Psoas muscle (tissue), 8 donors: ENCODE data around the gene AHSP. TPM values are rescaled to one million over a fixed set of nuclear protein-coding genes. Genes with fewer than 3 reads are reported as not detected.

ENCODE experiments used
- ATAC-seq, 4 donors: fragments of 200-7000 bp; cut with Tn5 transposase; one replicate each; pipeline ENCODE4 v1.9.1; 2020; ENCODE audit warnings: moderate library complexity in 3 of 4, mild to moderate bottlenecking in 2 of 4
- DNase-seq, 2 donors: peaks; one replicate each; pipeline ENCODE4 v3.0.0-alpha.2; 2020
- H3K27ac ChIP-seq: fragments of 200-600 bp; one replicate; pipeline ENCODE4 v1.8.0; 2022
- H3K27me3 ChIP-seq, 3 donors: fragments of 200-600 bp in 1 of 3; one replicate each; pipeline versions ENCODE4 v1.6.1 to v1.8.0; 2013 to 2022; ENCODE audit warnings: low read length in 2 of 3, mild to moderate bottlenecking in 2 of 3, moderate library complexity in 1 of 3; ENCODE audit not compliant: insufficient read depth in 3 of 3
- H3K36me3 ChIP-seq, 2 donors: fragments of 200-600 bp in 1 of 2; one replicate each; pipeline versions ENCODE4 v1.6.1 to v1.8.0; 2013 to 2022; ENCODE audit warnings: low read depth in 1 of 2, mild to moderate bottlenecking in 1 of 2, moderate library complexity in 1 of 2; ENCODE audit not compliant: insufficient read depth in 1 of 2
- H3K4me1 ChIP-seq: fragments of 200-600 bp; one replicate; pipeline ENCODE4 v1.8.0; 2022
- H3K4me3 ChIP-seq: fragments of 200-600 bp; one replicate; pipeline ENCODE4 v1.8.0; 2022; ENCODE audit warnings: mild to moderate bottlenecking
- H3K9me3 ChIP-seq: fragments of 200-600 bp; one replicate; pipeline ENCODE4 v1.8.0; 2022
- CTCF ChIP-seq: fragments of 200-600 bp; IDR thresholded peaks from one replicate; pipeline ENCODE4 v1.8.0; 2022; ENCODE audit warnings: antibody characterized with exemption
- WGBS, 3 donors: extraction: QIAGEN DNeasy Blood & Tissue Kit; methylation state at CpG; one replicate each; pipeline versions ENCODE4 v1.1.6 to v1.1.7; 2013; 5-methylcytosine and 5-hydroxymethylcytosine counted together
- intact Hi-C, 2 donors: fragments of 100-400 bp; cut with DNase I; formaldehyde crosslinking; loops; one replicate each; pipeline versions ENCODE4 v1.11.0 to v1.14.2; 2022
- polyA plus RNA-seq, 3 donors: library from polyadenylated mRNA; stranded (reverse); fragments of 200-250 nt; gene quantifications; one replicate each; pipeline ENCODE4 v1.2.3, GENCODE V29; 2013
- total RNA-seq, 4 donors: library from RNA; stranded (reverse); fragmentation: NEBNext Ultra II Directional in 2 of 4; extraction: Animal tissue kit (Norgen Biotek cat#: 25700) in 2 of 4; gene quantifications; one replicate each; pipeline versions ENCODE4 v1.2.1 to v1.2.4, GENCODE V29; 2021 to 2023
- donor health status: healthy with polysubstance abuse.
- donor health status: DM: no; HTN: no; CAD: no; lungs with moderate emphysema.
- donor health status: Bipolar disorder and iron deficiency.
- donor health status: healthy.
- donor health status: DM: yes; HTN: yes; CAD: no.
- donor health status: DM: no; HTN: no; CAD: no.
- donor health status: DM: no; HTN: no; CAD: no.
- donor health status: DM: yes; HTN: yes; CAD: no.

The AHSP gene
- total and polyA plus RNA-seq, 7 donors, result 3.5 TPM; not detected in 6

- peaks cover 12% of the 10 kb centered on the region for H3K9me3 ChIP-seq
- 60 to 74% (median 64%) methylated on average over 1 of the region's 1 CpG for WGBS, 3 donors
- H3K27me3 ChIP-seq, result no peaks in the 10 kb centered on the region
- no peaks in the 10 kb centered on the region for H3K36me3 ChIP-seq
- DNase-seq, result no peak
- H3K27ac ChIP-seq, result no peak overlapping the region
- no peak for TF ChIP-seq CTCF
- intact Hi-C loops, result no loop called here
- H3K4me3 ChIP-seq, result no peak overlapping the region
- no peak for ATAC-seq
- no peaks in the 10 kb centered on the region for H3K4me1 ChIP-seq
Observed at GRCh38 chr16:31577411-31577810, 49.7 kb downstream of the AHSP start.

Other genes starting within 250 kb of the AHSP start
- gene ITGAX, start 172.7 kb upstream of the AHSP start, total RNA-seq, result 1 to 10 TPM; 1.7 to 2.6 (median 2.1) TPM
- under 1 TPM; 0.34 to 0.70 (median 0.39) TPM for gene ITGAX, start 172.7 kb upstream of the AHSP start, polyA plus RNA-seq
- gene ITGAD, start 134.6 kb upstream of the AHSP start, total RNA-seq, result under 1 TPM in 2 of 4 donors, not detected in 2; 0.07 to 0.42 TPM
- under 1 TPM in 2 of 3 donors, not detected in 1; 0.01 to 0.05 TPM for gene ITGAD, start 134.6 kb upstream of the AHSP start, polyA plus RNA-seq
- gene COX6A2, start 99.5 kb upstream of the AHSP start, total RNA-seq, result 1,000 to 10,000 TPM; 1,027 to 1,232 (median 1,156) TPM
- 1,000 to 10,000 TPM; 1,633 to 3,792 (median 3,386) TPM for gene COX6A2, start 99.5 kb upstream of the AHSP start, polyA plus RNA-seq
- gene ZNF843, start 85.1 kb upstream of the AHSP start, total RNA-seq, result 1 to 10 TPM in 1 of 4 donors, under 1 TPM in 3; 0.32 to 1.8 (median 0.93) TPM
- 1 to 10 TPM in 1 of 3 donors, under 1 TPM in 2; 0.17 to 1.5 (median 0.30) TPM for gene ZNF843, start 85.1 kb upstream of the AHSP start, polyA plus RNA-seq
- gene ARMC5, start 68.4 kb upstream of the AHSP start, total RNA-seq, result 10 to 100 TPM; 10.1 to 18.7 (median 13.1) TPM
- gene ARMC5, start 68.4 kb upstream of the AHSP start, polyA plus RNA-seq, result 10 to 100 TPM in 1 of 3 donors, 1 to 10 TPM in 2; 6.5 to 11.7 (median 8.5) TPM
- gene TGFB1I1, start 55.7 kb upstream of the AHSP start, total RNA-seq, result 10 to 100 TPM in 1 of 4 donors, 1 to 10 TPM in 3; 8.3 to 11.5 (median 8.7) TPM
- 1 to 10 TPM; 4.5 to 7.0 (median 5.0) TPM for gene TGFB1I1, start 55.7 kb upstream of the AHSP start, polyA plus RNA-seq
- gene SLC5A2, start 44.8 kb upstream of the AHSP start, total RNA-seq, result not detected
- under 1 TPM; 0.08 to 0.35 (median 0.26) TPM for gene SLC5A2, start 44.8 kb upstream of the AHSP start, polyA plus RNA-seq
- gene RUSF1, start 19.5 kb upstream of the AHSP start, total RNA-seq, result 10 to 100 TPM in 3 of 4 donors, 1 to 10 TPM in 1; 6.9 to 16.2 (median 11.9) TPM
- 10 to 100 TPM in 1 of 3 donors, 1 to 10 TPM in 2; 8.1 to 12.0 (median 9.9) TPM for gene RUSF1, start 19.5 kb upstream of the AHSP start, polyA plus RNA-seq